Thyroid gland (tissue), 4 donors: ENCODE data around the gene FUOM.

ENCODE experiments used
- POLR2A ChIP-seq, 2 donors: fragments of 450-650 bp; IDR thresholded peaks; one replicate each; pipeline ENCODE4 v1.6.1; 2017; ENCODE audit warnings: antibody characterized with exemption in 2 of 2, mild to moderate bottlenecking in 2 of 2, moderate library complexity in 1 of 2
- TF ChIP-seq, protein P1 (sequence below), 6 experiments: fragments of 200-600 bp in 3 of 6; fragments of 450-650 bp in 3 of 6; sonication (generic) in 3 of 6; IDR thresholded peaks; one replicate each; pipeline ENCODE4 v1.5.1; 2016 to 2019; ENCODE audit warnings: antibody characterized with exemption in 6 of 6, mild to moderate bottlenecking in 2 of 6, inconsistent platforms in 1 of 6, moderate library complexity in 1 of 6

GRCh38 chr10:133306941-133307379 lies 50.9 kb downstream of the FUOM start:
- TF ChIP-seq, protein P1, sequence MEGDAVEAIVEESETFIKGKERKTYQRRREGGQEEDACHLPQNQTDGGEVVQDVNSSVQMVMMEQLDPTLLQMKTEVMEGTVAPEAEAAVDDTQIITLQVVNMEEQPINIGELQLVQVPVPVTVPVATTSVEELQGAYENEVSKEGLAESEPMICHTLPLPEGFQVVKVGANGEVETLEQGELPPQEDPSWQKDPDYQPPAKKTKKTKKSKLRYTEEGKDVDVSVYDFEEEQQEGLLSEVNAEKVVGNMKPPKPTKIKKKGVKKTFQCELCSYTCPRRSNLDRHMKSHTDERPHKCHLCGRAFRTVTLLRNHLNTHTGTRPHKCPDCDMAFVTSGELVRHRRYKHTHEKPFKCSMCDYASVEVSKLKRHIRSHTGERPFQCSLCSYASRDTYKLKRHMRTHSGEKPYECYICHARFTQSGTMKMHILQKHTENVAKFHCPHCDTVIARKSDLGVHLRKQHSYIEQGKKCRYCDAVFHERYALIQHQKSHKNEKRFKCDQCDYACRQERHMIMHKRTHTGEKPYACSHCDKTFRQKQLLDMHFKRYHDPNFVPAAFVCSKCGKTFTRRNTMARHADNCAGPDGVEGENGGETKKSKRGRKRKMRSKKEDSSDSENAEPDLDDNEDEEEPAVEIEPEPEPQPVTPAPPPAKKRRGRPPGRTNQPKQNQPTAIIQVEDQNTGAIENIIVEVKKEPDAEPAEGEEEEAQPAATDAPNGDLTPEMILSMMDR (IDR thresholded peaks at IDR 0.05) = no peak
- no peak for TF ChIP-seq POLR2A (IDR thresholded peaks at IDR 0.05)
